Upper lobe of right lung (tissue), 1 donor: Measurements from ENCODE around the gene MRTFB. TPM values are rescaled to one million over a fixed set of nuclear protein-coding genes. Genes with fewer than 3 reads are reported as not detected.

ENCODE experiments used
- ATAC-seq: fragments of 200-7000 bp; cut with Tn5 transposase; one replicate; pipeline ENCODE4 v1.9.1; 2020; ENCODE audit warnings: mild to moderate bottlenecking, moderate library complexity
- DNase-seq: peaks from one replicate; pipeline ENCODE4 v3.0.0-alpha.2; 2020
- H3K27ac ChIP-seq: fragments of 200-600 bp; one replicate; pipeline ENCODE4 v1.8.0; 2022
- H3K27me3 ChIP-seq: fragments of 200-600 bp; one replicate; pipeline ENCODE4 v1.8.0; 2022; ENCODE audit warnings: mild to moderate bottlenecking
- H3K36me3 ChIP-seq: fragments of 200-600 bp; one replicate; pipeline ENCODE4 v1.8.0; 2022
- H3K4me1 ChIP-seq: fragments of 200-600 bp; one replicate; pipeline ENCODE4 v1.8.0; 2022
- H3K4me3 ChIP-seq: fragments of 200-600 bp; one replicate; pipeline ENCODE4 v1.8.0; 2022; ENCODE audit warnings: mild to moderate bottlenecking
- H3K9me3 ChIP-seq: fragments of 200-600 bp; one replicate; pipeline ENCODE4 v1.8.0; 2022
- CTCF ChIP-seq: fragments of 200-600 bp; IDR thresholded peaks from one replicate; pipeline ENCODE4 v1.8.0; 2022; ENCODE audit warnings: antibody characterized with exemption
- intact Hi-C: fragments of 100-400 bp; cut with DNase I; formaldehyde crosslinking; loops from one replicate; pipeline ENCODE4 v1.11.0; 2022
- total RNA-seq: library from RNA; stranded (reverse); fragmentation: NEBNext Ultra II Directional; extraction: Animal tissue kit (Norgen Biotek cat#: 25700); gene quantifications from one replicate; pipeline ENCODE4 v1.2.1, GENCODE V29; 2021
- donor health status: DM: no; HTN: yes; CAD: no; lungs with severe emphysema.

Gene MRTFB
- total RNA-seq, 1 donor from 2014 or later, result 54.7 TPM

GRCh38 chr16:14086477-14086876, 15.4 kb downstream of the MRTFB start:
- peaks cover 5% of the 10 kb centered on the region for H3K36me3 ChIP-seq
- no peaks in the 10 kb centered on the region for H3K27me3 ChIP-seq
- intact Hi-C loops, result no loop called here
- peaks cover 21% of the 10 kb centered on the region for H3K4me1 ChIP-seq
- ATAC-seq (no peak), DNase-seq (no peak)
- no peaks in the 10 kb centered on the region for H3K9me3 ChIP-seq
- H3K27ac ChIP-seq, result no peak overlapping the region
- TF ChIP-seq CTCF, result no peak
- no peak overlapping the region for H3K4me3 ChIP-seq

- TF ChIP-seq CTCF, result no peak
- Histone ChIP-seq H3K27ac (no peak overlapping the region), H3K4me3 (no peak overlapping the region), H3K4me1 (peaks cover 21% of the 10 kb centered on the region), H3K27me3 (no peaks in the 10 kb centered on the region), H3K9me3 (no peaks in the 10 kb centered on the region), H3K36me3 (no peaks in the 10 kb centered on the region)
- no peak for ATAC-seq
- intact Hi-C loops, result no loop called here
- DNase-seq, result no peak
Measured at GRCh38 chr16:14087181-14087580, 16.1 kb downstream of the MRTFB start.

- TF ChIP-seq CTCF, result no peak
- DNase-seq, result no peak
- no peaks in the 10 kb centered on the region for H3K36me3 ChIP-seq
- peaks cover 21% of the 10 kb centered on the region for H3K4me1 ChIP-seq
- H3K27ac ChIP-seq, result no peak overlapping the region
- no peaks in the 10 kb centered on the region for H3K9me3 ChIP-seq
- H3K27me3 ChIP-seq, result no peaks in the 10 kb centered on the region
- ATAC-seq, result no peak
- H3K4me3 ChIP-seq, result no peak overlapping the region
- intact Hi-C loops, result no loop called here
Measured at GRCh38 chr16:14087590-14088154, 16.6 kb downstream of the MRTFB start.

GRCh38 chr16:14088155-14088753, 17.1 kb downstream of the MRTFB start:
- H3K27me3 ChIP-seq, result no peaks in the 10 kb centered on the region
- TF ChIP-seq CTCF, result no peak
- H3K27ac ChIP-seq, result no peak overlapping the region
- no peaks in the 10 kb centered on the region for H3K36me3 ChIP-seq
- intact Hi-C loops, result no loop called here
- H3K4me3 ChIP-seq, result no peak overlapping the region
- ATAC-seq (peak; percentile 37), DNase-seq (no peak)
- H3K9me3 ChIP-seq, result no peaks in the 10 kb centered on the region
- H3K4me1 ChIP-seq, result peaks cover 26% of the 10 kb centered on the region

GRCh38 chr16:14089283-14089823, 18.2 kb downstream of the MRTFB start:
- intact Hi-C loops, result no loop called here
- Histone ChIP-seq H3K27ac (no peak overlapping the region), H3K4me3 (no peak overlapping the region), H3K36me3 (no peaks in the 10 kb centered on the region), H3K4me1 (peaks cover 26% of the 10 kb centered on the region), H3K27me3 (no peaks in the 10 kb centered on the region), H3K9me3 (no peaks in the 10 kb centered on the region)
- no peak for ATAC-seq
- no peak for DNase-seq
- TF ChIP-seq CTCF, result no peak
